ENCODE results near the gene INTS2.

DNA sequence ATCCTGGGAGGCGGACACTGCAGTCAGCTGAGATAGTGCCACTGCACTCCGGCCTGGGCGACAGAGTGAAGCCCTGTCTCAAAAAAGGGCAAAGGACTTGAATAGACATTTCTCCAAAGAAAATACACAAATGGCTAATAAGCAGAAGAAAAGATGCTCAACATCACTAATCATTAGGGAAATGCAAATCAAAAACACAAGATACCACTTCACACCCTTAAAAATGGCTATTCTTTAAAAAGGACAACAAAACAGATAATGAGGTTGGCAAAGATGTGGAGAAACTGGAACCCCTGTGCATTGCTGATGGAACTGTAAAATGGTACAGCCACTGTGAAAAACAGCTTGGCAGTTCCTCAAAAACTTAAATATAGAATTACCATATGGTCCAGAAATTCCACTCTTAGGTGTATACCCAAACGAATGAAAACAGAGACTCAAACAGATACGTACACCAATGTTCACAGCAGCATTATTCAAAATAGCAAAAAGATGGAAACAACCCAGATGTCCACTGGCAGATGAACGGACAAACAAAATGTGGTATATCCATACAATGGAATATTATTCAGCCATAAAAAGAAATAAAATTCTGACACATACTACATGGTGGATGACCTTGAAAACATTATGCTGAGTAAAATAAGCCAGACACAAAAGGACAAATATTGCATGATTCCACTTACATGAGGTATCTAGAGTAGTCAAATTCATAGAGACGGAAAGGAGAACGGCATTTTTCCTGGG is 100.0 kb downstream of the INTS2 start:
- TF ChIP-seq, protein P1, sequence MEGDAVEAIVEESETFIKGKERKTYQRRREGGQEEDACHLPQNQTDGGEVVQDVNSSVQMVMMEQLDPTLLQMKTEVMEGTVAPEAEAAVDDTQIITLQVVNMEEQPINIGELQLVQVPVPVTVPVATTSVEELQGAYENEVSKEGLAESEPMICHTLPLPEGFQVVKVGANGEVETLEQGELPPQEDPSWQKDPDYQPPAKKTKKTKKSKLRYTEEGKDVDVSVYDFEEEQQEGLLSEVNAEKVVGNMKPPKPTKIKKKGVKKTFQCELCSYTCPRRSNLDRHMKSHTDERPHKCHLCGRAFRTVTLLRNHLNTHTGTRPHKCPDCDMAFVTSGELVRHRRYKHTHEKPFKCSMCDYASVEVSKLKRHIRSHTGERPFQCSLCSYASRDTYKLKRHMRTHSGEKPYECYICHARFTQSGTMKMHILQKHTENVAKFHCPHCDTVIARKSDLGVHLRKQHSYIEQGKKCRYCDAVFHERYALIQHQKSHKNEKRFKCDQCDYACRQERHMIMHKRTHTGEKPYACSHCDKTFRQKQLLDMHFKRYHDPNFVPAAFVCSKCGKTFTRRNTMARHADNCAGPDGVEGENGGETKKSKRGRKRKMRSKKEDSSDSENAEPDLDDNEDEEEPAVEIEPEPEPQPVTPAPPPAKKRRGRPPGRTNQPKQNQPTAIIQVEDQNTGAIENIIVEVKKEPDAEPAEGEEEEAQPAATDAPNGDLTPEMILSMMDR (IDR thresholded peaks at IDR 0.05; ENCODE audit: insufficient read depth, low read length) = no peak
- no peak for TF ChIP-seq POLR2AphosphoS5 (IDR thresholded peaks at IDR 0.05; ENCODE audit: low read depth)
